ENCODE data around the gene SDCBP2.
A peak's percentile ranks its signal among the peaks of the same experiment; 100 is the strongest.

Gene SDCBP2

DNA sequence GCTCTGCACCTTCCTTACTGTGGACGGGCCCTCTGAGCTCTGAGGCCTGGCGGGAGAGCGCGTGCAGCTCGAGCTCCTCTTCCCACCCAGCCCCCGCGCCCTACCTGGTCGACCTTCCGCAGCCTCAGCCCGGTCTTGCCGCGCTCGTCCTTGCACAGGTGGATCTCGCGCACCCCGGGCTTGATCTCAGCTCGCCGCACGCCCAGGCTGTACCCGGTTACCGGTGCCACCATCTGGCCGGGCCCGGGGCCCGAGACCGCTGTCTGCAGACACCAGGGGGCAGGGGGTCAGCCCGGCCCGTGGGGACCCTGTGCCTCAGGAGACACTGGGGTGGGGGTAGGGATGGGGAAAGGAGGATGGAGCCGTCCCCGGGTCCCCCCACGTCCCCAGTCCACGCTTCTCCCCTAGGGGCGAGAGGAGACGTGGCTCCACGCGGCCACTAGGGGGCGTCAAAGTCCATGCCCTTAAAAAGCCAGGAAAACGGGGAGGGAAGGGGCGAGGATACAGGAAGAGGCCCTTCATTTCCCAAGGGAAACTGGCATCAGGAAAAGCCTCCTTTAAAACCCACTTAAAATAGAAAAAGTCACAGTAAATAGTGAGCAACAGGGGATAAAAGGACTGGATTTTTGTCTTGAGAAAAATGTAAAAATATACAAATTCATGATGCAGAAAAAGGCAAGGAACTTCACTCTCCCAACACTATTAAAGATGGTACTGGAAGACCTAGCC lies 15.5 kb downstream of the SDCBP2 start:
- 0 out of 2 replicates have a peak overlapping the region, but pooled peaks have one; percentile 16 for H3K4me3 ChIP-seq (replicated peaks; ENCODE audit: low read depth, low read length)
- no peak for DNase-seq (ENCODE audit: extremely low read depth, low read depth)
- TF ChIP-seq, protein P1, sequence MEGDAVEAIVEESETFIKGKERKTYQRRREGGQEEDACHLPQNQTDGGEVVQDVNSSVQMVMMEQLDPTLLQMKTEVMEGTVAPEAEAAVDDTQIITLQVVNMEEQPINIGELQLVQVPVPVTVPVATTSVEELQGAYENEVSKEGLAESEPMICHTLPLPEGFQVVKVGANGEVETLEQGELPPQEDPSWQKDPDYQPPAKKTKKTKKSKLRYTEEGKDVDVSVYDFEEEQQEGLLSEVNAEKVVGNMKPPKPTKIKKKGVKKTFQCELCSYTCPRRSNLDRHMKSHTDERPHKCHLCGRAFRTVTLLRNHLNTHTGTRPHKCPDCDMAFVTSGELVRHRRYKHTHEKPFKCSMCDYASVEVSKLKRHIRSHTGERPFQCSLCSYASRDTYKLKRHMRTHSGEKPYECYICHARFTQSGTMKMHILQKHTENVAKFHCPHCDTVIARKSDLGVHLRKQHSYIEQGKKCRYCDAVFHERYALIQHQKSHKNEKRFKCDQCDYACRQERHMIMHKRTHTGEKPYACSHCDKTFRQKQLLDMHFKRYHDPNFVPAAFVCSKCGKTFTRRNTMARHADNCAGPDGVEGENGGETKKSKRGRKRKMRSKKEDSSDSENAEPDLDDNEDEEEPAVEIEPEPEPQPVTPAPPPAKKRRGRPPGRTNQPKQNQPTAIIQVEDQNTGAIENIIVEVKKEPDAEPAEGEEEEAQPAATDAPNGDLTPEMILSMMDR (IDR thresholded peaks at IDR 0.05; ENCODE audit: low read depth, low read length, missing control alignments) = peak; percentile 96

DNA sequence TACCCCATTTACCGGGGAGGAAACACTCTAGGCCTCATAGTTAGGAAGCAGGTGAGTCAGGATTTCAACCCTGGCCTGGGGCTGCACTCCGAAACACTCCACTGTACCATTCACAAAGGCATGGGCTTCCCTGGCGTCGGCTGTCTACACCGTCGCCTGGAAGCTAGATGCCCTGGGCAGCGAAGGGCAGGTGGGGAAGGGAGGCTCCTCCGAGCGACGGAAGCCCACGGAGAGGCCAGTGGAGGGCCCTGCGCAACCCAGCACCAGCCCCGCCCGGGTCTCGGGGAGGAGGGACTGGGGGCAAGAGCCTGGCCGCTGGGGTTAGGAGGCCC lies 16.1 kb downstream of the SDCBP2 start:
- DNase-seq (ENCODE audit: extremely low read depth, low read depth) = no peak
- TF ChIP-seq, protein P1 (IDR thresholded peaks at IDR 0.05; ENCODE audit: low read depth, low read length, missing control alignments) = no peak
- no peak overlapping the region for H3K4me3 ChIP-seq (replicated peaks; ENCODE audit: low read depth, low read length)

DNA sequence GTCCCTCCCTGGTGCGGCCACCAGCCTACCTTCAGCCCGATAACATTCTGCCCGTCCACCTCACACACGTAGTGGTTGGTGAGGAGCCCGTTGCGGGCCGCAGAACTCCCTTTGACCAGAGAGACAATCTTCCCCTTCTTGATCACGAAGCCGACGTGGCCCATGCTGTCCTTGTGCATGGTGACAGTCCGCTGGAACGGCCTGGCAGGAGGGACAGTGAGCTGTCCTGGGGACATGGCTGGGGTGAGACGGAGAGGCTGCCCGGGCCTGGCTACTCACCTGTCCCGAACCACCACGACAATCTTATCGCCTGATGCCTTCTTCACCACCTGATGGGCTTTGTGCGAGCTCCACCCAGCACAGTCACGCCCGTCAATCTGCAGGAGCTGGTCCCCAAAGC lies 16.6 kb downstream of the SDCBP2 start:
- no peak for DNase-seq (ENCODE audit: extremely low read depth, low read depth)
- H3K4me3 ChIP-seq (replicated peaks; ENCODE audit: low read depth, low read length) = no peak overlapping the region
- TF ChIP-seq, protein P1 (IDR thresholded peaks at IDR 0.05; ENCODE audit: low read depth, low read length, missing control alignments) = no peak

DNA sequence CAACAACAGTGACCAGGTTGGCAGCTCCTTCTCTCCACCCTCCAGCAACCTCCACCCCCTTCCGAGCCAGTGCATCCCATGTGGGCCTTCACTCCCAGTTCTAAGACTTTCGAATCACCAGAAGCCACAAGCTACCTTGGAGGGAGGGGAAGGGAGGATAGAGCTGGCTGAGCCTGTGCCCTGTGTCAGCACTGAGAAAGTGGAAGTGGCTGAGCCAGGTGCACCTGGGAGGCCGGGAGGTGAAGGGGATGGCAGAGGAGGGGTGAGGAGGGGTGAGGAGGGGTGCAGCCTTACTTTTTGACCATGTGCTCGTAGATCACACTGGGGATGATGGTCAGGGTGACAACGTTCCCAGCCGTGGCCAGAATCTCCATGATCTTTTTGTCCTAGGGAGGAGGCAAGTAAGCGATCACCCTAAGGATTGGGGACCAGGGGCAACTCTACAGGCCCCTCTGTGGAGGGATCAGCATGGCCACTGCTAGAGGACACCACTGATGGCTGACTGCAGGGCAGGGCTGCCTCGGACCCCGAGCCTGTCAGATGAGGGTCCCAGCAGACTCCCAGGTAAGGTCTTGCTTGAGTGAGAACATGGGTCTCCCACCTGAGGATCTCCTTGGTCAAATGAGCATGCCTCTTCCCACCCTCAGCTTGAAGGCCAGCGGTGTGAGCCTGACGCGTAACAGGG lies 18.3 kb downstream of the SDCBP2 start:
- TF ChIP-seq, protein P1 (IDR thresholded peaks at IDR 0.05; ENCODE audit: low read depth, low read length, missing control alignments) = no peak
- no peak for DNase-seq (ENCODE audit: extremely low read depth, low read depth)
- H3K4me3 ChIP-seq (replicated peaks; ENCODE audit: low read depth, low read length) = no peak overlapping the region

DNA sequence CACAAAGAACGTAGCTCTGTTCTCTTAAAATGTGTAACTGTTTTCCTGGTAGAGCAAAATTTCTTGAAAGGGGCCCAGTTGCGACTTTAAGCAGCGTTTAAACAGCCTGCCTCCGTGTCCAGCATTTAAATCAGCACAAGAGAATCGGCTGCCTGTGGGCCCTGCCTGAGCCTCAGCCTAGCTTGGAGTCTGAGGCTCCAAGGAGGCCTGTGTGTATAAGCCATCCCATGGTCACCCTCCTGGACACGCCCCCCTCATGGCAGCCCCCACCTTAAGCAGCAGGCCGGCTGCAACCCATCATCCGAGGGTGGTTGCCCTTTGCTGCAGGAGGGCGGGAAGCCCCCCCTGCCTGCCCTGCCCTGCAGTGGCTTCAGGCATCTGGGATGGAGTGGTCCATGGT lies 18.9 kb downstream of the SDCBP2 start:
- TF ChIP-seq, protein P1 (IDR thresholded peaks at IDR 0.05; ENCODE audit: low read depth, low read length, missing control alignments) = no peak
- DNase-seq (ENCODE audit: extremely low read depth, low read depth) = no peak
- no peak overlapping the region for H3K4me3 ChIP-seq (replicated peaks; ENCODE audit: low read depth, low read length)

DNA sequence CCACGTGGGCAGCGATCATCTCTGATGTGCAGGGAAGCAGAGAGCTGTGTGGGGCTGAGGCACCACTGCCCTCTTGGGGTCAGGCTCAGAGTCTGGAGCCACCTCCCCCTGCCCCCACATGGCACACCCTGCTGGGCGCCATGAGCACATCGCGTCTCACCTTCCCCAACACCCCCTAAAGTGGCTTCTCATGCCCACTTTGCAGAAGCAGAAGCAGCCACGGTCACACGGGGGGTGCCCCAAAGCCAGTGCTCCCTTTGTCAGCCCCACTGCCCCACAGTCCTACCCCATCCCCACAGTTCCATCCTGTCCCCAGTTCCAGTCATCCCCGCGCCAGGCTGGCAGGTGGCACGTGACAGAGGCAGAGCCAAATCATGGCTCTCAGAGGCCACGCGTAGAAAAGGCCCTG lies 19.5 kb downstream of the SDCBP2 start:
- no peak overlapping the region for H3K4me3 ChIP-seq (replicated peaks; ENCODE audit: low read depth, low read length)
- no peak for DNase-seq (ENCODE audit: extremely low read depth, low read depth)
- TF ChIP-seq, protein P1 (IDR thresholded peaks at IDR 0.05; ENCODE audit: low read depth, low read length, missing control alignments) = no peak

Measured in HFF-Myc (cell line).